Left hindlimb (tissue), 1 donor: ENCODE results near the gene ELFN1.
A peak's percentile ranks its signal among the peaks of the same experiment; 100 is the strongest.

Experiments used
- DNase-seq: peaks from one replicate; pipeline ENCODE4 v3.0.0-alpha.2; 2018

The ELFN1 gene

GRCh38 chr7:1664711-1665548 is 5.1 kb upstream of the ELFN1 start:
- DNase-seq, result peak; percentile 88

GRCh38 chr7:1665549-1666316 is 4.3 kb upstream of the ELFN1 start:
- peak; percentile 50 for DNase-seq

- peak; percentile 49 for DNase-seq
Observed at GRCh38 chr7:1666317-1666822, 3.7 kb upstream of the ELFN1 start.

GRCh38 chr7:1666823-1667565 is 3.1 kb upstream of the ELFN1 start:
- DNase-seq, result peak; percentile 42

GRCh38 chr7:1667566-1668395 is 2.3 kb upstream of the ELFN1 start:
- peak; percentile 47 for DNase-seq

GRCh38 chr7:1668396-1669063 is 1.5 kb upstream of the ELFN1 start:
- peak; percentile 27 for DNase-seq

- peak; percentile 52 for DNase-seq
Observed at GRCh38 chr7:1669064-1669951, 769 bp upstream of the ELFN1 start.

GRCh38 chr7:1670894-1671593 is 967 bp downstream of the ELFN1 start:
- peak; percentile 32 for DNase-seq

- peak; percentile 28 for DNase-seq
Observed at GRCh38 chr7:1671594-1672451, 1.7 kb downstream of the ELFN1 start.

GRCh38 chr7:1672851-1673486 is 2.9 kb downstream of the ELFN1 start:
- no peak for DNase-seq

GRCh38 chr7:1673581-1674118 is 3.6 kb downstream of the ELFN1 start:
- DNase-seq, result no peak

GRCh38 chr7:1674161-1675035 is 4.3 kb downstream of the ELFN1 start:
- peak; percentile 31 for DNase-seq

GRCh38 chr7:1675036-1675671 is 5.1 kb downstream of the ELFN1 start:
- no peak for DNase-seq

- DNase-seq, result no peak
Observed at GRCh38 chr7:1675673-1676549, 5.8 kb downstream of the ELFN1 start.

GRCh38 chr7:1676550-1677078 is 6.5 kb downstream of the ELFN1 start:
- DNase-seq, result no peak
